Measurements from ENCODE around the gene SH3BGR.

GRCh38 chr21:39536835-39537234 lies 85.1 kb downstream of the SH3BGR start:
- no peak for TF ChIP-seq ZNF384 (IDR thresholded peaks at IDR 0.05)
- no peak for TF ChIP-seq BHLHE40 (IDR thresholded peaks at IDR 0.05; ENCODE audit: borderline replicate concordance)
- no peak for TF ChIP-seq FOXM1 (IDR thresholded peaks at IDR 0.05; ENCODE audit: borderline replicate concordance)
- TF ChIP-seq FOXK2 (IDR thresholded peaks at IDR 0.05), result no peak
- no peak for TF ChIP-seq ELF4 (IDR thresholded peaks at IDR 0.05)

All from HEK293T (cell line).